ENCODE results near the gene TSG101. TPM values are rescaled to one million over a fixed set of nuclear protein-coding genes. Genes with fewer than 3 reads are reported as not detected.

Gene TSG101, protein sequence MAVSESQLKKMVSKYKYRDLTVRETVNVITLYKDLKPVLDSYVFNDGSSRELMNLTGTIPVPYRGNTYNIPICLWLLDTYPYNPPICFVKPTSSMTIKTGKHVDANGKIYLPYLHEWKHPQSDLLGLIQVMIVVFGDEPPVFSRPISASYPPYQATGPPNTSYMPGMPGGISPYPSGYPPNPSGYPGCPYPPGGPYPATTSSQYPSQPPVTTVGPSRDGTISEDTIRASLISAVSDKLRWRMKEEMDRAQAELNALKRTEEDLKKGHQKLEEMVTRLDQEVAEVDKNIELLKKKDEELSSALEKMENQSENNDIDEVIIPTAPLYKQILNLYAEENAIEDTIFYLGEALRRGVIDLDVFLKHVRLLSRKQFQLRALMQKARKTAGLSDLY
- polyA plus RNA-seq (2012; ENCODE audit: insufficient read length, low read depth) = 149 TPM

DNA sequence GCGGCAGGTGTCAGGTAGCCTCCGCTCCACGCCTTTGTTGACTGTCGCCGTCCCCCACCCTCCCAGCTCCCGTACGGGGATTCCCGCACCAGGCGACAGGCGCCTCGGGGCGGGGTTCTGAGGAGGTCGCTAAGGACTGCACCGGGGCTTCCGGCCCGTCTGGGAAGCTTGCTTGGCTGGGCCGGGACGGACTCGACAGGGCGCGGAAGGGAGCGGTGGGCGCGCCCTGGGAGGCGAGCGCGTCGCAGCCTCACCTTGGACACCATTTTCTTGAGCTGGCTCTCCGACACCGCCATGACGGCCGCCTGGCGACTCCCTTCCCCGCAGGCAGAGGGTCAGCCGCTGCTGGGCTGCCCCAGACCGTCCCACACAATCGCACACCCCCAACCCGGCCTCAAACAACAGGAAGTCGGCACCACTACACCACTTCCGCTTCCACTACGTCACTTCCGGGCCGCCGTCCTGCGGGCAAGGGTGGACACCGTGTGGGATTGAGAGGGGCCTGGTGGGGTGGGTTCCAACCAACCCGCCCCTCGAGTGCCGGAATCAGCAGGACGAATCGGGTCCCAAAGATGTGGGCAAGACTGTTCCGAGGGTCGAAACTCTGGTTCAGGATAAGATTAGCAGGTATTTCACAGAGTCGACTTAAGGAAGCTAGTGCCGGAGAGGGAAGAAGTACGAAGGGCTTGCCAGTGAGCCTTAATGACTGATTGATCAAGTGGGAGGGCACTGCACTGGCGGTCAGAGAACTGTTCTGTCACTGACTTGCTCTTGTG is at the start of gene TSG101:
Gene TSG101, minus strand, starts transcription at position 422 of the 776 bp plus-strand sequence. Its CDS starts 126 bp downstream, at position 296.
- TF ChIP-seq SIN3A (IDR thresholded peaks at IDR 0.05; ENCODE audit: borderline replicate concordance, insufficient read depth, low read length) (peak; percentile 72; the same call in 1 of the 2 replicates), POLR2AphosphoS5 (IDR thresholded peaks at IDR 0.05; ENCODE audit: low read depth, low read length) (peak; percentile 97), TAF1 (IDR thresholded peaks at IDR 0.05; ENCODE audit: borderline replicate concordance, insufficient read depth, low read length) (peak; percentile 88), FOXP2 (optimal IDR thresholded peaks at IDR 0.05; ENCODE audit: borderline replicate concordance, extremely low read depth, extremely low read length, insufficient read depth) (peak; percentile 98)
- TF ChIP-seq, protein P1, sequence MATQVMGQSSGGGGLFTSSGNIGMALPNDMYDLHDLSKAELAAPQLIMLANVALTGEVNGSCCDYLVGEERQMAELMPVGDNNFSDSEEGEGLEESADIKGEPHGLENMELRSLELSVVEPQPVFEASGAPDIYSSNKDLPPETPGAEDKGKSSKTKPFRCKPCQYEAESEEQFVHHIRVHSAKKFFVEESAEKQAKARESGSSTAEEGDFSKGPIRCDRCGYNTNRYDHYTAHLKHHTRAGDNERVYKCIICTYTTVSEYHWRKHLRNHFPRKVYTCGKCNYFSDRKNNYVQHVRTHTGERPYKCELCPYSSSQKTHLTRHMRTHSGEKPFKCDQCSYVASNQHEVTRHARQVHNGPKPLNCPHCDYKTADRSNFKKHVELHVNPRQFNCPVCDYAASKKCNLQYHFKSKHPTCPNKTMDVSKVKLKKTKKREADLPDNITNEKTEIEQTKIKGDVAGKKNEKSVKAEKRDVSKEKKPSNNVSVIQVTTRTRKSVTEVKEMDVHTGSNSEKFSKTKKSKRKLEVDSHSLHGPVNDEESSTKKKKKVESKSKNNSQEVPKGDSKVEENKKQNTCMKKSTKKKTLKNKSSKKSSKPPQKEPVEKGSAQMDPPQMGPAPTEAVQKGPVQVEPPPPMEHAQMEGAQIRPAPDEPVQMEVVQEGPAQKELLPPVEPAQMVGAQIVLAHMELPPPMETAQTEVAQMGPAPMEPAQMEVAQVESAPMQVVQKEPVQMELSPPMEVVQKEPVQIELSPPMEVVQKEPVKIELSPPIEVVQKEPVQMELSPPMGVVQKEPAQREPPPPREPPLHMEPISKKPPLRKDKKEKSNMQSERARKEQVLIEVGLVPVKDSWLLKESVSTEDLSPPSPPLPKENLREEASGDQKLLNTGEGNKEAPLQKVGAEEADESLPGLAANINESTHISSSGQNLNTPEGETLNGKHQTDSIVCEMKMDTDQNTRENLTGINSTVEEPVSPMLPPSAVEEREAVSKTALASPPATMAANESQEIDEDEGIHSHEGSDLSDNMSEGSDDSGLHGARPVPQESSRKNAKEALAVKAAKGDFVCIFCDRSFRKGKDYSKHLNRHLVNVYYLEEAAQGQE (IDR thresholded peaks at IDR 0.05; ENCODE audit: insufficient read depth in 1 of 2, low read depth in 2 of 2, low read length in 2 of 2) = peak; percentile 5 to 69; a peak in 1 of 4 replicates

DNA sequence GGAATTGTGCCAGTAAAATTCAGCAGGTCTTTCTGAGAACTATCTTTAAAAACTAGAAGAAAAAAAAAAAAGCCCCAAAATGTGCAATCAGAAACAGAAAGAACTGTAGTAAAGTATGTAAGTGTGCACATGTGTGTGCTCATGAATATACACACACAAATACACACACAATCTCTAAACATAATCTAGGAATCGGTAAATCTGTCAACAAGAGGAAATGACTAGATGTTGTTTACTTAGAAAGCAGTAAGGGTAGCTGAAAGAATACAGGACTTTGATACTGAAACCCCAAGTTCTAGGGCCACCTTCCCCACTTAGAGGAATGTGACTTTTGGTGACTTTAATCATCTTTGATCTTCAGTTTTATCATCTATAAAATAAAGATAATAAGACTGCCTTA is 48.6 kb upstream of the TSG101 start:
- no peak for TF ChIP-seq TAF1 (IDR thresholded peaks at IDR 0.05; ENCODE audit: borderline replicate concordance, insufficient read depth, low read length)
- TF ChIP-seq, protein P1 (IDR thresholded peaks at IDR 0.05; ENCODE audit: insufficient read depth in 1 of 2, low read depth in 2 of 2, low read length in 2 of 2) = no peak

DNA sequence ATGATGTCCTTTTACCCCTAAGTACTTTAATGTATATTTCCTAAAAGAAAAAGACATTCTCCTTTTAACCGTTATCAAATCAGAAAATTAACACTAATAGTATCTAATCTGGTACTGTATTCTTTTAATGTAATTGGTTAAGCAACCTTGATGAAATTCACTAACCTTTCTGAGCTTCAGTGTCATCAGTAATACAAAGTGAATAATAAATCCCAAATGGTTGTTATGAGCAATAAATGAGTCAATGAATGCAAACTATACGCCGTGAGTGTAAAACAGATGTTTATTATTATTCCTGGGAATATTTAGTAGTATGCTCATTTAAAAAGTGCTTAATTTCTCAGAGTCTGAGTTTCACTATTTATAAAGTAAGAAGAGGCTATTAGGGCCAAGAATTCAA is 40.3 kb upstream of the TSG101 start:
- TF ChIP-seq POLR2AphosphoS5 (IDR thresholded peaks at IDR 0.05; ENCODE audit: low read depth, low read length) (no peak), SIN3A (IDR thresholded peaks at IDR 0.05; ENCODE audit: borderline replicate concordance, insufficient read depth, low read length) (no peak), TAF1 (IDR thresholded peaks at IDR 0.05; ENCODE audit: borderline replicate concordance, insufficient read depth, low read length) (no peak), FOXP2 (optimal IDR thresholded peaks at IDR 0.05; ENCODE audit: borderline replicate concordance, extremely low read depth, extremely low read length, insufficient read depth) (no peak)
- TF ChIP-seq, protein P1 (IDR thresholded peaks at IDR 0.05; ENCODE audit: insufficient read depth in 1 of 2, low read depth in 2 of 2, low read length in 2 of 2) = no peak

DNA sequence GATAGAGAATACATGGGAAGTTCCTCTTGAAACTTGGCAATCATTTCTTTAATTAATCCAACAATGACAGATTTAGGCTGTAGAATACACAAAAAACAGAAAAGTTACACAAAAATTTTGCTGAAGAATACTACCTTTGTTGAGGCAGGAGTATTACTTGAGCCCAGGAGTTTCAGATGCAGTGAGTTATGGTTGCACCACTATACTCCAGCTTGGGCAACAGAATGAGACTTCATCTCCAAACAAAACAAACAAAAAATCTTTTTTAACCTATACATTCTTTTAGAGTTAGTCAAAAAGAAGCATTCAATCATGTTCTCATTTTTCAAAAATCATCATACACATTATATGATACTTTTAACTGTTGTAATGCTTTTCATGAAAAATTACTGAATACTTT is 39.7 kb upstream of the TSG101 start:
- TF ChIP-seq, protein P1 (IDR thresholded peaks at IDR 0.05; ENCODE audit: insufficient read depth in 1 of 2, low read depth in 2 of 2, low read length in 2 of 2) = no peak
- TF ChIP-seq FOXP2 (optimal IDR thresholded peaks at IDR 0.05; ENCODE audit: borderline replicate concordance, extremely low read depth, extremely low read length, insufficient read depth) = no peak
- TF ChIP-seq POLR2AphosphoS5 (IDR thresholded peaks at IDR 0.05; ENCODE audit: low read depth, low read length) = no peak
- TF ChIP-seq TAF1 (IDR thresholded peaks at IDR 0.05; ENCODE audit: borderline replicate concordance, insufficient read depth, low read length) = no peak
- no peak for TF ChIP-seq SIN3A (IDR thresholded peaks at IDR 0.05; ENCODE audit: borderline replicate concordance, insufficient read depth, low read length)
